Kidney glomerular epithelial cell (primary cell): ENCODE measurements around the gene RHNO1.
"Not testable (repeated sequence)": the region's sequence is repeated elsewhere in the genome, so short reads cannot be mapped to it uniquely, and the experiment has no call there.

Source experiments
- DNase-seq: peaks from one replicate; lab custom pipeline; 2025; lab: John Stamatoyannopoulos, UW

RHNO1 gene

GRCh38 chr12:2858944-2859421, 18.0 kb upstream of the RHNO1 start:
- DNase-seq, result no peak

DNA sequence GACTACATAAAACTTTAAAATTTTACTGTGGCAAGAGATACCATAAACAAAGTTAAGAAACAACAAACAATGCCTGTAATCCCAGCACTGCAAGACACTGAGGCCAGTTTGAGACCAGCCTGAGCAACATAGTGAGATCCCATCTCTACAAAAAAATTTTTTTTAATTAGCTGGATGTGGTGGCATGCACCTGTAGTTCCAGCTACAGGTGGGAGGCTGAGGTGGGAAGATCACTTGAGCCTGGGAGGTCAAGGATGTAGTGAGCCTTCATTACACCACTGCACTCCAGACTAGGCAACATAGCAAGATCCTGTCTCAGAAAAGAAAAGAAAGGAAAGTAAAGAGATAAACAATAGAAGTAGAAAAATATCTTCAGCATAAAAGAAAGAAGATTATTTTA, 16.9 kb upstream of the RHNO1 start:
- no peak for DNase-seq

GRCh38 chr12:2862876-2863275, 14.1 kb upstream of the RHNO1 start:
- DNase-seq, result no peak

DNA sequence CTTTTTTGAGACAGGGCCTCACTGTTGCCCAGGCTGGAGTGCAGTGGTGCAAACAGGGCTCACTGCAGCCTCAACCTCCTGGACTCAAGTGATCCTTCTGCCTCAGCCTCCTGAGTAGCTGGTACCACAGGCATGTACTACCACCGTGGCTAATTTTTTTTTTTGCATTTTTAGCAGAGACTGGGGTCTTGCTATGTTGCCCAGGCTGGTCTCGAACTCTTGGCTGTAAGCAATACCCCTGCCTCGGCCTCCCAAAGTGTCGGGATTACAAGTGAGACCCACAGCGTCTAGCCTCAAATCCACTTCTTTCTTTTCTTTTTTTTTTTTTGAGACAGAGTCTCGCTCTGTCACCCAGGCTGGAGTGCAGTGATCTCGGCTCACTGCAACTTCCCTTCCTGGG, 13.6 kb upstream of the RHNO1 start:
- DNase-seq, result not testable (repeated sequence)

- DNase-seq, result no peak
Measured at GRCh38 chr12:2864198-2864597, 12.8 kb upstream of the RHNO1 start.

- not testable (repeated sequence) for DNase-seq
Measured at GRCh38 chr12:2868986-2869632, 7.9 kb upstream of the RHNO1 start.

GRCh38 chr12:2876431-2877046, 484 bp upstream of the RHNO1 start:
- DNase-seq, result no peak

DNA sequence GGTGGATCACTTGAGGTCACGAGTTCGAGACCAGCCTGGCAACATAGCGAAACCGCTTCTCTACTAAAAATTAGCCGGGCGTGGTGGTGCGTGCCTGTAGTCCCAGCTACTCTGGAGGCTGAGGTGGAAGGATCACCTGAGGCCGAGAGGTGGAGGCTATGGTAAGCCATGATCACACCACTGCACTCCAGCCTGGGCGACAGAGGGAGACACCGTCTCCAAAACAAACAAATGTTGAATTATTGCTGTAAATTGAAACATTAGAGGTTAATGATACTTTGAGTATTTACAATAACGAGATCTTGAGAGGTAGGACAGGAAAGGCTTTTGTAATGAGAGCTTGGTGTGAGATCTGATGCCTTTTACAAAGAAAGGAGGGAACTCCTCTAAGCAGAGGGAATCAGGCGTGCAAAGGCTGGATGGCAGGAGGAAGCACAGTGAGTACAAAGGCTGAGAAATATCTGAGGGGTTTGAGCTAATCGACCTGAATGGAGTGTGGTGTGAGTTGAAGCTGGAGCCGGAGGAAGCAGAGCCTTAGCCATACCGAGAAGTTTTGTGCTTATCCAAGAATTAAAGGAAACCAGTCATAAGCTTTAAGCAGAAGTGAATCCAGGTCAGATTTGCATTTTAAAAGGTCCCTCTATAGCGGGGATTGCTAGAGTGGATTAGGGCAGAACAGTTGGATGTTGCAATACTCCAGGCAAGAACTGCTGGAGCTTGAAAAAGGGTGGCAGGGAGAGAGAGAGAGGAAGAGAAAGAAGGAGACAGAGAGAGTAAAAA, 1.1 kb downstream of the RHNO1 start:
- DNase-seq, result peak; percentile 17

DNA sequence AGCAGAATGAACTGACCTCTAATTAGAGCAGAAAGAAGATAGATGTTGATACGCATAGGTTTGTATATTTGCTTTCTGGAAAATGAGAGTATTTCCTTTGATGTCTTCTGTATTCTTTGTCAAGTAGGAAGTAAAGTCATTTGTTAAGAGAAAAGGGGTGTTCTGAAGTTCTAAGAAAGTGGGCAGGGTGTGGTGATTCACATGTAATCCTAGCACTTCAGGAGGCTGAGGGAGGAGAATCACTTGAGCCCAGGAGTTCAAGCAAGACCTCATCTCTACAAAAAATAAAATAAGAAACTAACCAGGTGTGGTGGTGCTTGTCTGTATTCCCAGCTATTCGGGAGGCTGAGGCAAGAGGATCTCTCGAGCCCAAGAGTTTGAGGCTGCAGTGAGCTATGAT, 2.8 kb downstream of the RHNO1 start:
- DNase-seq, result no peak

DNA sequence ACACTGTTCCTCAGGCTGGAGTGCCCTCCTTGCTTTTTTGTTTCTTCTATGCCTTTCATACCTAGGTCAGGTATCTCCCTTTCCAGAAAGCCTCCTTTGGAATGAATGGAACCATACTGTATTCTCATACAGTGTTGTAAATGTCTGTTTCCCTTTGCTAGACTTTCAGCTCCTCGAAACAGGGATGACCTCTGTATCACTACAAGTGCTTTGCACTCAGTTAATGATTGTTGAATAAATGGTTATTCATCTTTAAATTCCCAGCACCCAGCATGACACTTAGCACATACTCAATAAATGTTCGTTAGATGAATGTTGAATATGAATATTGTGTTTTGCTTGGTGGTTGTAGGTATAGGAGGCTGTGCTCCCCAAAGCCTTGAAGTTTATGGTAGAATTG, 7.8 kb downstream of the RHNO1 start:
- DNase-seq, result peak; percentile 13

DNA sequence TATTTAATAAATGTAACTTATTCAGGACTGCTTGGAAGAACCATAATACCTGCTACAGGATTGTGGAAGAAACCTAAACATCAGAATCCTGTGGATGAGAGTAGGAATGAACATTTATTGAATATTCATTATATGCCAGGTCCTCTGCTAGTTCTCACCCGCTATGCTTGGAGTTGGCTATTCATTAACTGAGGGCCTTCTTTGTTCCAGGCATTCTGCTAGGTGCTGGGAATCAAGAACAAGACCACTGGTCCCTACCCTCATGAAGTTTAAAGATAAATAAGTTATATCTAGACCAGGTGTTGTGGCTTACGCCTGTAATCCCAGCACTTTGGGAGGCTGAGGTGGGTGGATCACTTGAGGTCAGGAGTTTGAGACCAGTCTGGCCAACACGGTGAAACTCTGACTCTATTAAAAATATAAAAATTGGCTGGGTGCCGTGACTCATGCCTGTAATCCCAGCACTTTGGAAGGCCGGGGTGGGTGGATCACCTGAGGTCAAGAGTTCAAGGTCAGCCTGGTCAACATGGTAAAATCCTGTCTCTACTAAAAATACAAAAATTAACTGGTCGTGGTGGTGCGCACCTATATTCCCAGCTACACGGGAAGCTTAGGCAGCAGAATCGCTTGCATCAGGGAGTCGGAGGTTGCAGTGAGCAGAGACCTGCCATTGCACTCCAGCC, 9.9 kb downstream of the RHNO1 start:
- no peak for DNase-seq

- no peak for DNase-seq
Measured at GRCh38 chr12:2890001-2890387, 13.0 kb downstream of the RHNO1 start.

DNA sequence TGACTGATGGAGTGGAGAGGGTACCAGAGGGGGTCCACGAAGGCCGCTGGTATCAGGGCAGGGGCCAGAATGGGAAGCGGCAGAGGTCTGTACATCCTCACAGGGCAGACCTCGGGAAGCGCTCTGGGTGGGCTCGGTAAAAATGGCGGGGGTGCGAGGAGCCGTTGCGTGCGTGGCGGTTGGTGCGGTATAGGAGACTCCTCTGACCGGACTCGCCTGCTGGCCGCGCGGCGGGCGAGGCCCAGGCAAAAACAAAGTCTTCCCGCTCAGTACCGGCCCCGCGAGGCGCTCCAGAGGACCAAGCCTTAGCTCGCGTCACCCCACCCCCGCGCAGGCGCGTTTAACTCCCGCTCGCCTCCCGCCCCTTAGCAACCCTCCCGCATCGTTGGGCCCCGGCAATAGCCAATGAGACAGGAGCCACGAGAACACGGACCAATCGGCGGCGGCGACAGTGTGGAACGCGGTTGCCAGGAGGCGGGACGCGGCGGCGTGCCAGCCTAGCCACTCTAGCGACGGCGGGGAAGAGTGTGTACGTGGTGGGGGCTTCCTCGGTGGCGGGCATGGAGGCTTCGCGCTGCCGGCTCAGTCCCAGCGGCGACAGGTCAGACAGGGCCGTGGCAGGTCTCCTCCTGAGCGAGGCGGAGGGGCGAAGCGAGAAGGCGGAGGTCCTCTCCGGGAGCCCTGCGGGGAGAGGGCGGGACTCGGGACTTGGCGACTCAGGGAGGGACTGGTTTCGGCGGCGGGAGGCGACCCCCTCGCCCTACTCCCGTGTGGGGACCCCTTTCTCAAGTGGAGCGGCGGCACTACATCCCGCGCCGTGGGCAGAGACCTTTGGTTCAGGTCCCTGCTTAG, 13.6 kb downstream of the RHNO1 start, which contains the start of gene TULP3:
Gene TULP3 (plus strand): TSS at position 504 of the 852 bp plus-strand sequence. CDS start 57 bp downstream, at position 561.
- peak; percentile 95 for DNase-seq

DNA sequence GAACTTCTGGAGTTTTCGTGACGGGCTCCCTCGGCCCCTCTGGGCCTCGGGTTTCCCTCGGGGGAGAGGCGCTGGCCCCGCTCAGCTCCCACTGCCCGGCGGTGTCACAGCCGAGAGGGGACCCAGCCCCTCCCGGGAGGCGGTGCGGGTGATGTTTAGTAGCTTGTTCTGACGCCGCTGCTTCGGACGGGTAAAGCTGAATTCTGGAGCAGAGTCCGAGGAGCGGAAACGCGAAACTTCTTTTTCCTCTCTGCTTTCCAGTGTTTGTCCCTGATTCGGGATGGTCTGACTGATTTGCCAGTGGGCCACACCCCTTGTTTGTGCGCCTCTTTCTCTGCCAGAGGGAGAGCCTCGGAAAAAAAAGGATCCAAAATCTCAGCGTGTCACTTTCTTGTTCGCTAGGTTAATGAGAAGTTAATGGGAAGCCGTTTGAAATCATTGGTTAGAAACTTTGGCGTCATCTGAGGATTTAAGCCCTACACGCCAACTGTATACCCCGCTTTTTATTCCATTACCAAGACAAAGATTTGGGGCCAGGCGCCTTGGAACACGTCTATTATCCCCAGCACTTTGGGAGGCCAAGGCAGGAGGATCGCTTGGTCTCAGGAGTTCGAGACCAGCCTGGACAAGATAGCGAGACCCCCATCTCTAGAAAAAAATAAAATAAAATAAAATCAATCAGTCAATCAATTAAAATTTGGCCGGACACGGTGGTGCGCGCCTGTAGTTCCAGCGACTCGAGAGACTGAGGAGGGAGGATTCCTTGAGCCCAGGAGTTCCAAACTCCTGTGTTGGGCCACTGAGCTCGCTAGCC, 14.4 kb downstream of the RHNO1 start:
- DNase-seq, result peak; percentile 23

- DNase-seq, result no peak
Measured at GRCh38 chr12:2892246-2892645, 15.2 kb downstream of the RHNO1 start.

GRCh38 chr12:2893007-2893406, 16.0 kb downstream of the RHNO1 start:
- DNase-seq, result peak; percentile 15

DNA sequence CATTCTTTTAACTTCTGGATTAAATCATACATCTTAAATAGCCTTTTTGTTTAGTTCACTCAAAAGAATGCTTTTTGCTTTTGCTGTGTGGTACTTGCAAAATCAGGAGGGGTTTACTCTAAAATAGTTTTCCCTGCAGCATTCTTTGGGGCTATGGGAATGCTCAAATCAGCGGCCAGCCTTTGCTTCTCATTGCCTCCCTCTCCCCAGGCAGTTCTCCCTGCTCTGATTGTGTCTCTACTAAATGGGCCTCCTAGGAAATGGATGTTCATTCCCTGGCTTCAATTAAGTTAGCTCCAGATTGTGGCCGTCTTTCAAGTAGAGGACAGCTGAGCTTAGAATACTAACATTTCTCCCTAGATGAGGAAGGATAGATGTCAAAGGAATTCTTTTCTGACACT, 18.0 kb downstream of the RHNO1 start:
- DNase-seq, result no peak

DNA sequence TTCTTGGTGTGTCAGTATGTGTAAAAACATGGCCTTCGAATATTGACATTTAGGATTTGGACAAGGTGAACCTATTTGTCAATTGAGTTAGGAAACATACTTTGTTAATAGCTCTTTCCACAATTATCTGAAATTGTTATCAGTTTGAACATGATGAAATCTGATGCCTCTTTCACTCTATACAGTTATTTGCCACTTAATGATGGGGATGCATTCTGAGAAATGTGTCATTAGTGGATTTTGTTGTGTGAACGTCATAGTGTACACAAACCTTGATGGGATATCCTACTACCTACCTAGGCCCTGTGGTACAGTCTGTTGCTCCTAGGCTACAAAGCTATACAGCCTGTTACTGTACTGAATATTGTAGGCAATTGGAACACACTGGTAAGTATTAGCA, 18.5 kb downstream of the RHNO1 start:
- DNase-seq, result no peak

DNA sequence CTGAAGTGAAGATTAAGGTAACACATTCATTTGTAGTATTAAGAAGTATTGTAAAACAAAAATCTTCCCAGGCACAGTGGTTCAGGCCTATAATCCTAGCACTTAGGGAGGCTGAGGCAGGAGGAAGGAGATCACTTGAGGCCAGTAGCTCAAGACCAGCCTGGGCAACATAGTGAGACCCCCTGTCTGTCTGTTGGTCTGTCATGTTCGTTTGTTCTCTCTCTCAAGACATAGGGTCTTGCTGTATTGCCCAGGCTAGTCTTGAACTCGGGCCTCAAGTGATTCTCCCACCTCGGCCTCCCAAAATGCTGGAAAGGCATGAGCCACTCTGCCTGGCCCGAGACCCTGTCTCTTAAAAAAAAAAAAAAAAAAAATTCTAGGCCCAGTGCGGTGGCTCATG, 20.4 kb downstream of the RHNO1 start:
- DNase-seq, result no peak

DNA sequence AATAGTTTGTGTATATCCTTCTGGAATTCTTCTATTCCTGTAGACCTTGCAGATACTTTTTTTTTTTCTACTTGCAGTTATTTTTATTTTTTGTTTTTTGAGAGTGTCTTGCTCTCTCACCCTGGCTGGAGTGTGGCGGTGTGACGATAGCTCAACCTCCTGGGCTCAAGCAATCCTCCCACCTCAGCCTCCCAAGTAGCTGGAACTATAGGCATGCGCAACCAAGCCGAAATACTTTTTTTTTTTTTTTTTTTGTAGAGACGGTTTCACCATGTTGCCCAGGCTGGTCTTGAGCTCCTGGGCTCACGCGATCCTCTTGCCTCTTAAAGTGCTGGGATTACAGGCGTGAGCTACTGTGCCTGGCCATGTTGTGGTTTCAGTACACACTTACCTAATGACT, 23.6 kb downstream of the RHNO1 start:
- DNase-seq, result no peak
